GM18499 (cell line): Measurements from ENCODE around the gene CACNA2D2.

Experiments used
- ATAC-seq: cut with Tn5 transposase; IDR thresholded peaks from one replicate; pipeline ENCODE4 v1.9.1; 2021; ENCODE audit warnings: moderate number of reproducible peaks; ENCODE audit not compliant: insufficient read depth, unreplicated experiment

The CACNA2D2 gene

DNA sequence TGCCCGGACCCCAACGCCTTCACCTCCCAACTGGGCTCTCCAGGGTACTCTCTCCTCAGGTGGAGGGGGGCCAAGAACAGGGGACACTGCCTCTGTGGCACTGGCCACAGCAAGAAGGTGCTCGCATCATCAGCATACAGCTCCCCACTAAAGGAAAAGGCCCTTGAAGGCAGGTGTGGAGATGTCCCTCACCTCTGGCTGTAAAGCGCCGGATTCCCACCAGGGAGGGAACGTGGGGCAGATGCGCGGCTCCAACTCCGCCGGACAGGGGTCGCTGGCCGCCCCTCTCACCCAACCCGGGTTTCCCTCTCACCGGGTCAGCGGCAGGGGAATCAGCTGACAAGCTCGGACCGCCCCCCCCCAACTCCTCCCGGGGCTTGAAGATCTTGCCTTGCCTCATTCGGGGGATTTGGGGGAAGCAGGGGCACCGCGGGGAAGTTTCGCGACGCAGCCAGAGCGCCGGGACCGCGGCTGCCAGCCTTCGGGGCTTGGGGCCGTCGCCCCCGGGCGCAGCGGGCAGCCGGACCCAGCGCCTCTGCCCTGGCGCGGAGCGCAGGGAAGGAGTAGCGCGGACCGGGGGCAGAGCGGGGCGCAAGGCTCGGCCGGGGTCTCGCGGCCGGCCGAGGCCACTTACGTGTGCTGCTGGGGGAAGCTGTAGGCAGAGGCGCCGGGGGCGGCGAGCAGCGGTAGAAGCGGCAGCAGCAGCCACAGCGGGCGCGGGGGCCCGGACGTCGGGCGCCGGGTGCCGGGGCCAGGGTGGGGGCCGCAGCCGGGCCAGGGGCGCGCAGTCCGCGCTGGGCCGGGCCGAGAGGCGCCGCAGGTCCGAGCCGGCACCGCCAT lies 630 bp downstream of the CACNA2D2 start:
- no peak for ATAC-seq

DNA sequence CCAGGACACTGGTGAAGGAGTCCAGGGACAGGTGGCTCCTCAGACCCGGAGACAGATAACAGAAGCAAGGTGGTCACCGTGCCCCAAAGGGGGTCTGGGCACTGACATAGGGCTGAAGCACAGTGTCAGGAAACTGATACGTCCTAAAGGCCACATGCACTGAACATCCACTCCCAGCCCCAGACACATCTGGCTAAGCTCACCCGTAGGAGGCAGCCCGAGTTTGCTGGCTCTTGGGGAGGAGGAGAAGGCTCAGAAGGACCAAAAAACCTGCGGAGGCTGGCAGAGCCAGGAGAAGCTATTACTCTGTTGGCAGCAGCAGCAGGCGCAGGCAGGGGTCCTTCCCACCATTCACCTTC lies 1.2 kb downstream of the CACNA2D2 start:
- no peak for ATAC-seq

DNA sequence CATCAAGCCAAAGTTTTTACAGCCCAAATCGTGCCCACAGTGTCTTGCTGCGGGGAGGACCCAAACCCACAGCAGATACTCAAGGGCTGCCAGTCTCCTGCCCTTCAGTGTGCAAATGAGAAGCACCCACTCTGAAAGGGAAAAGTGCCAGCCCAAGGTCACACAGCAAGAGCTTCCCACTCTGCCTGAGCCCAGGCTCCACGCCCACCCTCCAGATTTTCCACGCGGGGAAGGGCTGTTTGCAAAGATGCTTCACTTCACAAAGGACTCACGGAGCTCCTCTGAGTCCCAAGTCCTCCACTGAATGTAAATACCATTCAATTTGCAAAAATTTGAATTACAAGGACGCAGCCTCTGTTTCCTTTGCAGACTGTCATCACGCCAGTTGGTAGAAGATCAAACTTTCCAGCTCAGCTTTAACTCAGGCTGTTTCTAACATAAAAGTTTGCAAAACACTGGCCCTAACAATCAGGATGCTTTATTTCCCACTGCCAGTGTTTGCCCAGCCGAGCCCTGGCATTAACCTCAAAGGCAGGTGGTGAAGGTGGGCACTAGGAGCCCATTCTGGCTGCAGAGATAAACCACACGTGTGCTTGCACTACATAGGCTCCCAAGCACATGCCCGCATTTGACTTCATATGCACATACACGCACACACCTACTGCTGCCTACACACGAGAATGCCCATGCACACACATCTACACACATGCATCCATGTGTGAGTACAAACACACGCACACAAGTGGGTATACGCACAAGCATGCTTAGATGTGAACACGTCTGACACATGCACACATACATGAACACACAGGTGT lies 7.6 kb downstream of the CACNA2D2 start:
- ATAC-seq, result no peak

DNA sequence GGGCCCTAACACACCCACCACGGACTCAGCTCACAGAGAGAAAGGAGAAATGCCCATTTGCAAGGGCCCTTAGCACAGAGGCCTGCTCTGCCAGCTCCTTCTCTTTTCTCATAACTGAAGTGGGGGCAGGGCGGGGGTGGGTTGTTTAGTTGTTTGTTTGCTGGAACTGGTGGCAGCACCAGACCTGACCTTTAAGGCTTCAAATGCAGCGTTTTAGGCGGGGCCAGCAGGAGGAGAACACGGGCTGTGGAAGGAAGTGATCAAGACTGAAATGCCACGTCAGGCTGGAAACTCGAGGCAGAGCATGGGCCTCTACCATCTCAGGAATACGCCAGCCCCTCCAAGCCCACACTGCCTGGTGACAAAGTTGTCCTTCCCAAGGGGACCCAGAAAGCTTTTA lies 9.3 kb downstream of the CACNA2D2 start:
- no peak for ATAC-seq

DNA sequence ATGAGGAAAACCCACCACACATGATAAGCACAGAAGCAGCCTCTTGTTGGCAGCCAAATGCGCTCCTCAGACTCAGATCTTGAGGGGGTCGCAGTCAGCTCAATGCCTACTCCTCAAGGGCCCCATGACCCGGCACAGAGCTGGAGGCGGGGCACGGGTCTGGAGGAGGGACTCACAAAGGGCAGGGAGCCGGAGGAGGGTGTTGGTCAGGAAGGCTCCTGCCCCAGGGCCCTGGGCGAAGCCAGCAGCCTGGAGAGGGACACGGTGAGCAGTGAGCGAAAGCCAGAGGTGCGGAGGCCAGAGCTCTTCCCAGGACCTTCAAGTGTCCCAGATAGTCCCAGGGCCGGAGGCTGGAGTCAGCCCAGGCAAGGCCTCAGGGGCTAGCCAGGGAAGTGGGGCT lies 9.8 kb downstream of the CACNA2D2 start:
- no peak for ATAC-seq

DNA sequence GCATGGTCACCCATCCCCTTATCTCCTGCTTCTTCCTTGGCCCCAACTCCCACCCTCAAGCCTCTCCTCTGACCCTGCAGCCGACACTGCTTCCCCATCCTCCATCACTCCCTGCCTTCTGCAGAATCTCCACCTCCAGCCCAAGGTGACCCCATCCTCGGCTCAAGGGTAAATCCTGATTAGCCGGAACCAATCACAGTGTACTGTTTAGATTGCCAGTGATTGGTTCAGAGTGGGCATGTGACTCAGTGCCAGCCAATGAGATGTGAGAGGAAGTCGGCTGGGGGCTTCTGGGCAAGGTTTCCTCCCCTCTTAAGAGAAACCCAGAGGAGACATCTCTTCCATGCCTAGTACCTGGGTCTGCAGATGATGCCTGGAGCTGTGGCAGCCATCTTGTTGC lies 10.3 kb downstream of the CACNA2D2 start:
- ATAC-seq, result no peak

DNA sequence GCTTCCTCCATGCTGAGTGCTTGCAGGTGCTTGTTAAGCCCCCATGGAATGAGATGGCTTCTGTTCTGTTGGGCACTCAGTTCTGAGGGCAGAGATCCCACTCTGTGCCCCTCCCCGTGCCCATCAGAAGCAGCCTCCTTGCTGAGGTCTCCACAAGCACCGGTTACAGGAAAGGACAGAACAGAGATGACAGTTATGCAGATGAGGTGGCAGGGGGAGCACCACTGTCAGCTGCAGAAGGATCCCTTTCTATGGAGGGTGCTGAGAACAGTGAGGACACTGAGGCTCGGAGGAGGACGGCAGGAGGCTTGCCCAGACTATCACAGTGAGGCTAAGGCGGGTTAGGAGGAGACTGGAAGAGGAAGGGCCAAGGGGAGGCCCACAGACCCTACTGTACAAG lies 12.4 kb downstream of the CACNA2D2 start:
- no peak for ATAC-seq

DNA sequence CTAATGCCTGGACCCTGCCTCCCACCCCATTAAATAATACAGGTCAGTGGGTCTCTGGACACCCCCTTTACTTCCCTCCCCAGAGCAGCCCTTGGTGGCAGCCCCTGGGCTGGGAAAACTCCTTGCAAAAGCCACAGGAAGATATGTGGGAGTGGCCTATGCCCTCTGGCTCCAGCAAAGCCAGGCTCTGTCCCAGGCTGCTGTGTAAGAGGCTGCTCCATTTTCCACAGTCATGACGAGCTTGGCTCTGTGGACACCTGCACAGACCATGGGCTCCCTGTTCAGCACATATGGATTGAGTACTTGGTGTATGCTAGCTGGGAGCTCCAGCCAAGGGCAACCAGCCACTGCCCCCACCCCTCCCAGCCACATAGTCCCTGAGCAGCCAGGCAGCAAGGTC lies 13.0 kb downstream of the CACNA2D2 start:
- no peak for ATAC-seq

DNA sequence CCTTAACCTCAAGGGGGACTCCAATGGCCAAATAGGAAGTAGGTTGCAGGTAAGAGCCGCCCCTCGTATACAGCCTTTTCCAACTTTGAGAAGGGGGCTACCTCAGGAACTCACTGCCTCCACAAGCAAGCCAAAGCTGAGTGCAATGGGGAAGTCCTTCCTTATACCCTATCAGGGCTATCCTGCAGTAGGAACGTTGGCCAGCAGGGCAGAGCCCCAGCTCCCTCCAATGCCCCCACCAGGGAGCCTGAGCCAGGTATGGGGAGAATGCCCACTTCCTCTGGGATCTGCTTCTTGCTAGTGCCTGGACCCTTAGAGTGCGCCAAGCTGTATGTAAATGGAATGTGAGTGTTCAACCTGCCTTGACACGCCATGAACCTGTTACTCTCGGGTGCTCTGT lies 16.3 kb downstream of the CACNA2D2 start:
- no peak for ATAC-seq

DNA sequence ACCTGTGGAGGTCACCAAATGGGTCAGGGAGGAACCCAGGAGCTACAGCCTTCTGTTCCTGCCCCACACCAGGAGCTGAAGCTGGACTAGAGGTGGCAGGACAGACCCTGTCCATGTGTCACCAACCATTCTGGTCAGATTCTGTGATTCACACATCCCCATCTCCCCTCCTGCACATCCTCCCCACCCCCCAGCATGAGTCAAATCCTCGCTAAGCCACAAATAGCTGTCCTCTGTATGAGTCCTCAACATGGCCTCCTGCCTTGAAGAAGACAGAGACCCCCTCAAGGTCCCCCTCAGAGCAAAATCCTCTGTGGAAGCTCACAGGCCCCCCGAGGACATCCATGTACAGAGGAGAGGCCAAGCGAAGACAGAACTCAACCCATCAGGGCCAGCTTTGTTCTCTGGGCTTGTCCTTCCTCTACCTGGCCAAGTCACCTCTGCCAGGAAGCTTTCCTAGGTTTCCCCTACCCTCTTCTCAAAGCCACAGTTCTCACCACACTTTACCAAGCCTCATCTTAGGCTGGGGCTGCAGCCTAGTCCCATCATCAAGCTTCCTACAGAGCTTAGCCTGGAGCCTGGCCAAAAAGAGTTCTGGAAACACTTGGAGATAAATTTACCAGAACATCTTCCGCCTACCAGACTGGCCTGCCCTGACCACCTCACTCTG lies 17.1 kb downstream of the CACNA2D2 start:
- ATAC-seq, result no peak

DNA sequence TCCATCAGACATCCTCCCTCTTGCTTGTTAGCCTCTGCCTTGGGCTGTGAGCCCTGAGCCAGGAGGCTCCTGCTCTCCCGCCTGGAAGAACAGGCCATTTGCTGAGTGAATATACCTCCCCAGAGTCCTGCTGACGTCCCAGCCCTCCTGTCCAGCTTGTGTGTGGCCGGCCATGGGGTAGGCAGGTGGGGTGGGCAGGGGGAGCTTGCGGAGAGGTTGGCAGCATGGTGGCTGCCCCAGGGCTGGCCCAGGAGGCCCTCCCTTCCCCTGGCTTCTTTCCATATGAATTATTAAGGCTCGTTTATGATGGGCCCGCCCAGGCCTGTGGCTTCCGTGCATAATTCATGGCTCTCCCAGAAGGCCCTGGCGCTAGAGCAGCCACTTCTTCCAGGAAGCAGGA lies 18.7 kb downstream of the CACNA2D2 start:
- no peak for ATAC-seq

DNA sequence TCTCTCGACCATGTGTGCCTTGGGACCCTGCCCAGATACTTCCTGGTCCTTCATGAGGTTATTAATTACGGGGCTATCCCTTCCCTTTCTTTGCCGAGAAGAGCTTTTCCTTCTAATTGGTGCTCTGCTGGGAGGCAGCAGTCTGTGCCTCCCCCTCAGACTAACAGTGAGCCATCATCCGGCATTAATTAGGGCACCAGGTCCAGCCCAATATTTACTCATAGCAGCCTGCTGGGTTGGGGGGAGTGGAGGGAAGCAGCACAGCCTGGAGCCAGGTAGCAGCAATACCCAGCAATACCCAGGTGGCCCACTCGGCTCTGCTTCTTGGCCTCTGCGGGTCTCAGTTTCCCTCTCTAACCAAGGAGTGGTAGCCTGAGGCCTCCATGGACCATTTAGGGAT lies 20.1 kb downstream of the CACNA2D2 start:
- no peak for ATAC-seq

DNA sequence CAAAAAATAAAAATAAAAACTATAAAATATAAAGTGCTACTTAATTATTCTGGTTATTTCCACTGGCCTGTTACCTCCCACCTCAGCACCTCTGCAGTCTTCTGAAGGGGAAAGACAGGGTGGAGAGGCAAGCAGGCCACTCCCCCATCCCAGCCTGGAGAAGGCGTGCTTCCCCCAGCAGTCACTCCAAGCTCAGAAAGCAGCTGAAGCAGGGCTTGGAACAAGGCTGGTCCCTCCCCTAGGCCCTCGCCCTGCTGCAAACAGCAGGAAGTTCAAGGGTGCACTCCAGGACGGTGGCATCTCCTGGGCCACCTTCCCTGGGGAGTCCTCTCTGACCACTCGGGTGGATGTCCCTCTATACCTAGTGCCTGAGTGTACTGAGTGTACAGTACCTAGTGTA lies 21.4 kb downstream of the CACNA2D2 start:
- no peak for ATAC-seq

DNA sequence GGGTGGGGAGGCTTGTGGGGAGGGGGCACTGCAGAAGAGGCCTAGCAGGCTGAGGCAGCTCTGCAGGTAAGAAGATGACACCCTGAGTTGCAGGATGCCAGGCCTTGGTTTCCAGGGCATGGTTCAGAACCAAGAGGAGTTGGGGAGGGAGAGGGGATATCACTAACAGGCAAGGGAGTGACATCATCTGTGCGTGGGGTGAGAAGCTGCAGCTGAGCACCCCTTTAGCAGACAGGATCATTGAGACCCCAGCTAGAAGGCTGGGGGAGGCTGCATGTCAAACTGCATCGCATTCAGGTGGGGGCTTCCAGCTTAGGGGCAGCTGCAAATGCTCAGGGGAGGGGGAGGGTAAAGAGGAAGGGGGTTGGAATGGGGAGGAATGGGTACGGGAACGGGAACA lies 23.0 kb downstream of the CACNA2D2 start:
- no peak for ATAC-seq

DNA sequence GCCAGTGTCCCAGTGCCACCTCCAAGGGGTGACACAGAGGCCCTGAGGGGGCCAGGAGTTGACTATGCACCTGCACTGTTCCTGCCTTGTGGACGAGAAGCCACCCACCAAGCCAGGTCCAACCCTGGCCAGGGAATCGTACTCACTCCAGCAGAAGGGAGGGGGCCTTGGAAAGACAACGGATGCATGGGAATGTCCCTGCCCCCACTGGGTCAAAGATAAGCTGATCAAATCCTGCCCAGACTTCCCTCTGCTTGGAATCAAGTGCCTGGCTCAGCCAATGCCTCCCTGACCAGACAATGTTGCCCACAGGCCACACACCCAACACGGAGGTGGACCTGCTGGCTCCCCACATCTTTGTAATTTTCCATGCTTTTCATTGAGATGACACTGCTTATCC lies 23.9 kb downstream of the CACNA2D2 start:
- ATAC-seq, result no peak

DNA sequence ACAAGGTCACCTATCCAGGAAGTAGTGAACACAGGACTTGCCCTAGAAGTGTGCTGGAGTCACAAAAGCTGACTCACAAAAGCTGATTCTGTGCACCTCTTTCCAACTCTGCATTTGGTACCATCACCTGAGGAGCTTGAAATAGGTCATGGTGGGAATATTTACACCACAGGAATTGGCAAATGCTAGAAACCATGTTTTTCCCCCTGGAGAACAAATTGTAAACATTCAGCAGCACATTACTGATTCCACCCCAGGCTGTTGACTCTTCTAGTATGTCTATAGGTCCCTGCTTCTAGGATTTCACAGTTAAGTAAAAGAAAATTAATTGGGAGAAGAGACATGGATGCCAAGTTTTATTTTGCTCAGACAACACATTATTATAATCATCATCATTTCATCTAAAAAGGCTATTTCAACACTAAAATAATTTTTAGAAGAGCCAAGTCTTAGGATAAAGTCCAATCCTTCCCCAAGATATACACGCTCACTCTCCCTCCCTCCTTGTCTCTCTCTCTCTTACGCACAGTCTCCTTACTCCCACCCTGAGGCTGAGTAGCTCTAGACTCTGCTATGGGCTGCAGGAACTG lies 24.7 kb downstream of the CACNA2D2 start:
- ATAC-seq, result no peak

DNA sequence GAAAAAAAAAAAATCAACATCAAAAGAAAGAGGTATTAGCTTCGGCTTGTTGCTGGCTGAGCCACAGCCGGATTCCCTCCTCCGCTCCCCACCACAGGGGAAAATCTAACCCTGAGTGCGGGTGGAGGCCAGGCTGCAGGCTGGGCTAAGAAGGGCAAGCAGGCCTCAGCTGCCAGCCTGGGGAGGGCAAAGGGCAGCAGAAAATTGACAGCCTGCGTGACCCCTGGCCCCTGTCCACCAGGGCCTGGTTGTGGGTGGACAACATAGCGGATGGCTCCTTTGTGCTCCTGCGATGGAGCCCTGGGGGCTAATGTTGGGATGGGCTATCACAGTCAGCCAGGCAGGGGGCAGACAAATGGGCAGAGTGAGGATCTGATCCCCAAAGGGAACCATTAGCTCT lies 25.4 kb downstream of the CACNA2D2 start:
- ATAC-seq, result no peak

DNA sequence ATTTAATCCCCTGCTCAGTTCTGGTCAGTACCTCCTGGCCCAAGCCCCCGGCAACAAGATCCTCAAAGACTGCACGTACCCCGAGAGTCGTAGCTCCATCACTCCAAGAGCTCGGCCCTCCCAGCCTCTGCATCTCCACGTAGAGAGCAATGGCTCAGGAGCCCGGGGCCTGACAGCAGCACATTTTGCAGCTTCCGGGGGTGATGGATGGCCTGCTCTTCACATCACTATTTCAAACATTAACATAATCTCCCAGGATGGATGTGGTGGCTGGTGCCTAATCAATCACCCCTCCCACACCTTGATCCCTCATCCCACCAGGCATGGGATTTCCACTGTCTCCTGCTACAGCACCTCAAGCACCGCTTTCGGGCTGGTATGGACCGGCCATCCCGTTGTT lies 28.1 kb downstream of the CACNA2D2 start:
- ATAC-seq, result no peak

DNA sequence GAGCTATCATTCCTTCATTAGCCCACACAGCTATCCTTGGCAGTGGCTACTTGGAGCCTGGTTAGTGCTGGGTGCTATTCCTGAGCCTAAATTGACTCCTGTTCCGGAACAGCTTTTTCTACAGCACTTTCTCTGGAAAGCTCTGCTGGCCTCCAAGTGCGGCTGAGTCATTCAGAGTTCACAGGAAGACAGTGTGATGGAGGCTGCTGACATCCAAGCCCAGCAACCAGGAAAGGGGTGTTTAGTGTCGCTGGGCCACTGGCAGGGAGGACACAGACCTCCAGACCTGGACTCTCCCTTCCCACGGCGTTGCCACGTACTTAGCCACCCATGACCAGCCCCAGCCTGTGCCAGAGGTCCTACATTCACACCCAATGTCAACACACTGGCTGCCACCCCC lies 28.7 kb downstream of the CACNA2D2 start:
- ATAC-seq, result no peak

DNA sequence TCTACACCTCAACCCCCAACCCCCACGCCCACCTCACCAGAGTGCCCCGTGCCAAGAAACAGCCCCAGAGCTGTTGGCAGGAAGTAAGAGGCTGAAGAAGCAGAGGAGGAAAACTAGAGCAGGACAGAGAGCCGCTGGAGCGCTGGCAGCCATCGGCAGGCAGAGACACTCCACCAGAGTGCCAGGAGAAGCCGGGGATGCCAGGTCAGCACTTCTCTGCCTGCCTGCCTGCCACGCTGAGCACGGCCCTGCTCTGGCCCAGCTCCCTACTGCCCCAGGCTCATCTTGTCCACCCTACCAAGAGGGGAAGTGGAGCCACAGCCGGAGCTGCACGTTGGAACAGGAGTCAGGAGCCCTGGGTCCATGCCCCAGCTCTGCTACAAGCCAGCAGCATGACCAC lies 29.7 kb downstream of the CACNA2D2 start:
- ATAC-seq, result no peak

DNA sequence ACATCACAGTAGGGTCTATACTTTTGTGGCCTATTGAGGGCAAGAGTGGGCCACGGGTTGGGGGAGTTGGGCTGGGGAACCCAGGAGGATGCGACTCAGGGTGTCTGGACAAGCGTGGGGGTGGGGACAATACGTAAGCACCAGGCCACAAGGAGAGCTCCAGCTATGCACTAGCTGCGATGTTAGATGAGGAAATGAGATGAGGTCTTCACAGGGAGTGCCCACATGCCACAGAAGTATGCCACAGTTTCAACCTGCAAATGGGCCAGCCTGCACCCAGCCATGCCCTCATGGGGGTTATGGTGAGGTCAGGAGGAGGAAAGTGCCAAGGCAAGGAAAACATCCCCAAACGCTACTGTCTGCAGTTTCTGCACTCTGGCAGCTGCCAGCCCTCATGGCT lies 30.5 kb downstream of the CACNA2D2 start:
- ATAC-seq, result no peak
